G401 (cell line): Measurements from ENCODE around the gene ULK4. TPM values are rescaled to one million over a fixed set of nuclear protein-coding genes. Genes with fewer than 3 reads are reported as not detected.
"Not testable (repeated sequence)": the region's sequence is repeated elsewhere in the genome, so short reads cannot be mapped to it uniquely, and the experiment has no call there.

ENCODE experiments used
- DNase-seq: peaks from one replicate; pipeline ENCODE4 v3.0.0-alpha.2; 2015; ENCODE audit warnings: low spot score
- in situ Hi-C: cut with HindIII; loops from 2 replicates; pipeline ENCODE4 v1.10.0; 2016; ENCODE audit warnings: low sequenced_read_pairs, mixed read lengths
- total RNA-seq: library from RNA; depleted of rRNA; stranded (reverse); fragments of >200 nt; shearing (Covaris generic); gene quantifications from 2 replicates; pipeline ENCODE4 v1.2.3, GENCODE V29; 2014

ULK4 gene
- total RNA-seq, 1 experiment from 2014 or later = 25.4 TPM

DNA sequence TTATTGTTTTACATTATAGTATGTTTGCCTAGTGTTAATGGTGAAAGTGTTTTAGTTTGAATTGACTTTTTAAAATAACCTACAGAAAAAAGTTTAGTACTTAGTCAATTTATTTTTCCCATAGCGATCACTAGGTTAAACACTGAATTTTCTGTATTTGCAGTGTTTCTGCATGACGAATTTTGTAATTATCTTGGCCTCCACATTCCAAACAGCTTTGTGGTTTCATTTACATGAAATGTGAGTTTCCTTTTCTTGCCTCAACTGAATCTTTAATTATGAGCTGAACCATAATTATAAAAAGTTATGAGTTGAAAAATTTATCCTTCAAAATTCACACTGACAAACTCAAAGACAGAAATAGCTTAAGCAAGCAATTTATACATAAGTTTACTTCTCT lies 527.1 kb downstream of the ULK4 start:
- DNase-seq = no peak
- in situ Hi-C loops = no loop called here

GRCh38 chr3:41431386-41431785 lies 530.5 kb downstream of the ULK4 start:
- in situ Hi-C loops = no loop called here
- DNase-seq = no peak

DNA sequence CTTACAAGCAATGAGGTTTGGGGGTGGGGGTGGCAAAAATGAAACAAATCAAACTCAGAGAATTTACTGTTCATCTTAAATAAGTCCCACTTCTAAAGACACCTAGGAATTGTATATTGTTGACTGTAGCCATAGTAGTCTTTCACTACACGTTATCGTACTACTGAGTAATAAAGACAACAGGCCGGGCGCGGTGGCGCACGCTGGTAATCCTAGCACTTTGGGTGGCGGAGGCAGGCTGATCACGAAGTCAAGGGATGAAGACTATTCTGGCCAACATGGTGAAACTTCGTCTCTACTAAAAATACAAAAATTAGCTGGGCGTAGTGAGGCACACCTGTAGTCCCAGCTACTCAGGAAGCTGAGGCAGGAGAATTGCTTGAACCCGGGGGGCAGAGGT lies 531.0 kb downstream of the ULK4 start:
- DNase-seq = no peak
- in situ Hi-C loops = no loop called here

GRCh38 chr3:41430391-41430790 lies 531.5 kb downstream of the ULK4 start:
- no peak for DNase-seq
- in situ Hi-C loops = no loop called here

DNA sequence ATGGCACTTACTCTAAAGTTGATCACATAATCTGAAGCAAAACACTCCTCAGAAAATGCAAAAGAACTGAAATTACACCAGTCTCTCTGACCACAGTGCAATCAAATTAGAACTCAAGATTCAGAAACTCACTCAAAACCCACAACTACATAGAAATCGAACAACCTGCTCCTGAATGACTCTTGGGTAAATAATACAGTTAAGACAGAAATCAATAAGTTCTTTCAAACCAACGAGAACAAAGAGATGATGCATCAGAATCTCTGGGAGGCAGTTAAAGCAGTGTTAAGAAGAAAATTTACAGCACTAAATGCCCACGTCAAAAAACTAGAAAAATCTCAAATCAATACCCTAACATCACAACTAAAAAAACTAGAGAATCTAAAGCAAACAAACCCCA lies 535.4 kb downstream of the ULK4 start:
- DNase-seq = no peak
- in situ Hi-C loops = no loop called here

DNA sequence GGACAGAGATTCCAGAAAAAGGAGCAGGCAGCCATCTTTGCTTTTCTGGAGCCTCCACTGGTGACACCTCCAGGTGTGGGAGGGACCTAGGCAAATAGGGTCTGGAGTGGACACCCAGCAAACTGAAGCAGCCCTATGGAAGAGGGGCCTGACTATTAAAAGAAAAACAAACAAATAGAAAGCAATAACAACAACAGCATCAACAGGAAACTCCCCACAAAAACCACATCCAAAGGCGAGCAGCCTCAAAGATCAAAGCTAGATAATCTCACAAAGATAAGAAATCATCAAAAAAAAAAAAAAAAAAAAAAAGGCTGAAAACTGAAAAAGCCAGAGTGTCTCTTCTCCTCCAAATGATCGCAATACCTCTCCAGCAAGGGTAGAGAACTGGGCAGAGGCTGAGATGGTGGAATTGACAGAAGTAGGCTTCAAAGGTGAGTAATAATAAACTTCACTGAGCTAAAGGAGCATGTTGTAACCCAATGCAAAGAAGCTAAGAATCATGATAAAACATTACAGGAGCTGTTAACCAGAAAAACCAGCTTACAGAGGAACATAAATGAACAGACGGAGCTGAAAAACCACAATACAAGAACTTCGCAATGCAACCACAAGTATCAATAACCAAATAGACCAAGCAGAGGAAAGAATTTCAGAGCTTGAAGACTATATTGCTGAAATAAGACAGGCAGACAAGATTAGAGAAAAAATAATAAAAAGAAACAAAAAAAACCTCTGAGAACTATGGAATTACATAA lies 537.2 kb downstream of the ULK4 start:
- in situ Hi-C loops = no loop called here
- no peak for DNase-seq

GRCh38 chr3:41419809-41420208 lies 542.1 kb downstream of the ULK4 start:
- in situ Hi-C loops = no loop called here
- DNase-seq = no peak

GRCh38 chr3:41418961-41419691 lies 542.8 kb downstream of the ULK4 start:
- peak; percentile 60 for DNase-seq
- in situ Hi-C loops = no loop called here

- in situ Hi-C loops = no loop called here
- DNase-seq = no peak
Measured at GRCh38 chr3:41417574-41417973, 544.3 kb downstream of the ULK4 start.

- DNase-seq = no peak
- in situ Hi-C loops = no loop called here
Measured at GRCh38 chr3:41411065-41411464, 550.8 kb downstream of the ULK4 start.

DNA sequence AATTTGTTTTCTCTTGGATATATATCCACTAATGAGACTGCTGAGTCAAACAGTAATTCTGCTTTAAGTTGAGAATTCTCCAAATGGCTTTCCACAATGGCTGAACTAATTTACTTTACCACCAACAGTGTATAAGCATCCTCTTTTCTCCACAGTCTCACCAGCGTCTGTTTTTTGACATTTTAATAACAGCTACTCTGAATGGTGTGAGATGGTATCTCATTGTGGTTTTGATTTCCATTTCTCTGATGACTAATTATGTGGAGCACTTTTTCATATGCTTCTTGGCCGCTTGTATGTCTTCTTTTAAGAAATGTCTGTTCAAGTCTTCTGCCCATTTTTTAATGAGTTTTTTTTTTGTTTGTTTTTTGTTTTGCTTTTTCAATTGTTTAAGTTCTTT lies 556.4 kb downstream of the ULK4 start:
- no peak for DNase-seq
- in situ Hi-C loops = no loop called here

DNA sequence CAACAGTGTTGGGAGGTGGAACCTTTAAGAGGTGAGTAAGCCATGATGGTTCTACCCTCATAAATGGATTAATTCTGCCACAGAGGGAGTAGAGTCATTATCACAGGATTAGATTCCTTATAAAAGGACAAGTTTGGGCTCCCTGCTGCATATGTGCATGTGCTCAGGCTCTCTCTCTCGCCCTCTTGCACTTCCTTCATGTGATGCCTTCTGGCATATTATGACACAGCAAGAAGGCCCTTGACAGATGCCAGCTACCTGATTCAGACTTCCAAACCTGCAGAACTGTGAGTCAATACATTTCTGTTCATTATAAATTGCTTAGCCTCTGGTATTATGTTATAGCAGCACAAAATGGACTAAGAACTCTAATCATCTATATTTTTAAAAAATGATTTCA lies 557.3 kb downstream of the ULK4 start:
- in situ Hi-C loops = no loop called here

DNA sequence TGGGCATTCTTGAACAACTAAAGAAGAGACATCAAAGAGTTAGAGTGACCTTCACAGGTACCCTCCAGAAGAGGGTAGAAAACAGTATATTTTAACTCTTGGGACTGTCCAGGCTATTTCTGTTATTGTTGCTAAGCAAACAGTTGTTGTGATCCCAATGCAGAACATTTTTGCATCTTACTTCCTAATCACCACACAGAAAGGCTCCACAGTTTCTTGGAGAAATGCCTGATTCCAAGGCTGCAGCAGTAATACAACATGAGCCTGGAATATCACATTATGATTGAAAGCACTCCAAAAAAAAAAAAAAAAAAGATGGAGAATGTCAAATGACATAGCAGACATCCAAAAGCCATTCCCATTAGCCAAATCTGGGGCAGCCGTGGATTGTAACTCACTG lies 567.0 kb downstream of the ULK4 start:
- in situ Hi-C loops = no loop called here
- DNase-seq = no peak

More for the DNA sequence above, 557.3 kb downstream of the ULK4 start:
- DNase-seq = no peak

GRCh38 chr3:41370765-41371535 lies 591.0 kb downstream of the ULK4 start:
- not testable (repeated sequence) for DNase-seq

DNA sequence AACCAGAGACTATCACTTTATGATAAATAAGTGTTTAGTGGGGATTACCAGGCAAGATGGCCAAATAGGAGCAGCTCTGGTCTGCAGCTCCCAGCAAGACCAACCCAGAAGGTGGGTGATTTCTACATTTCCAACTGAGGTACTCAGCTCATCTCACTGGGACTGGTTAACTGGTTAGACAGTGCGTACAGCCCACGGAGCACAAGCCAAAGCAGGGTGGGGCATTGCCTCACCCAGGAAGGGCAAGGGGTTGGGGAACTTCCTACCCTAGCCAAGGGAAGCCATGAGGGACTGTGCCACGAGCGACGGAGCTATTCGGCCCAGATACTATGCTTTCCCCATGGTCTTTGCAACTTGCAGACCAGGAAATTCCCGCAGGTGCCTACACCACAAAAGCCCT lies 591.6 kb downstream of the ULK4 start:
- DNase-seq = no peak
- in situ Hi-C loops = no loop called here

More at GRCh38 chr3:41370765-41371535, 591.0 kb downstream of the ULK4 start:
- in situ Hi-C loops = not testable (repeated sequence)

- DNase-seq = no peak
- in situ Hi-C loops = no loop called here
Measured at GRCh38 chr3:41369838-41370237, 592.1 kb downstream of the ULK4 start.

DNA sequence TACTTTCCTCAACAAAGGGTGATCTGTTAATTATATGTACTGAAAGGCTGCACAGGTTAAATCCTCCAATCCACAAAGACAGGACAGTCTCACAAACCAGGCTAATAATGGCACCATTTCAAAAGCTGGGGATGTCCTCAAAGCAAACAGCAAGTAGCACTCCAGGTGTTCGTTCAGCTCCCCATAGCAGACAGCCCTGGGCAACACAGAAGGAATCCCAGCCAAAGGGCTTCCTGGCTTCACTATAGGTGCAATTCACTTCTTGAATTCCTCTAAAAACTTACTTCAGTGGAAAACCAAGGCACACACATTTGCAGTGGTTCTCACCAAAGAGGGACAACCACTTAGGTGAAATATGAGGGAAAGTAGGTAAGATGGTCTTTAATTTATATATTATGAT lies 595.9 kb downstream of the ULK4 start:
- in situ Hi-C loops = no loop called here
- DNase-seq = no peak

DNA sequence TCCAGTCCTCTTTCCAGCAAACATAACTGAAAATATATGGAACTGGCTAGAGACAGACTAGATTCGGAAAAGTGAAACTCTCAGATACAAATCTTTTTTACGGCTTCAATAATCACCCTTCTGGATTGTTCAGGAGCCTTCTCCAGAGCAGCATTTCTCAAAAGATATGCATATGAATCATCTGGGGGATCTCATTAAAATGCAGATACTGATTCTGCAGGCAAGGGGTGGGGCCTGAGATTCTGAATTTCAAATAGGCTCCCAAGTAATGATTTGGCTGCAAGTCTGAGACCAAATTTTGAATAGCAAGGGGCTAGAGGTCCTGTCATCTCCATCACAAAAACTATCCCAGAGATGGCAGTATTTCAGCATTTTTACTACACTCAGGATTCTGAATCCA lies 597.2 kb downstream of the ULK4 start:
- in situ Hi-C loops = no loop called here

DNA sequence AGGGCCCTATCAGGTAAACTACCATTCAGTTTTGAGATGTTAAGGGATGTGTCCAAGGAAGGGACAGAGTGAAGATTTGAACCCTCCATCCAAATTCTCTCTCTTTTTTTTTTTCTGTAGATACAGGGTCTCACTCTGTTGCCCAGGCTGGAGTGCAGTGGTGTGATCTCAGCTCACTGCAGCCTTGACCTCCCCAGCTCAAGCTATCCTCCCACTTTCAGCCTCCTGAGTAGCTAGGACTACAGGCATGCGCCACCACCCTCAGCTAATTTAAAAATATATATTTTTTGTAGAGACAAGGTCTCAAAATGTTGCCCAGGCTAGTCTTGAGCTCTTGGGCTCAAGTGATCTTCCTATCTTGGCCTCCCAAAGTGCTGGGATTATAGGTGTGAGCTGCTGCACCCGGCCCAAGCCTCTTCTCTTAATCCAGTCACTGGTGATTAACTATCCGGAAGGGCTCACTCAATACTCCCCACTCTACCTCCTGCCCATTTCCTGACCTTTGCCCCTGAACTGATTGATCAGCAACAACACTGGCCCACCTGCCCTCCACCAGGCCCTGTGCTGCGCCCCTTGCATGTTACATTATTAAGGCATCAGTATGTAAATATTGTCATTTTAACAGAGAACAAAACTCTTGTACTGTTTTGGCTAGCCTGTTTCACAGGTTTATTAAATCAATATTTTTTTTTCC lies 597.9 kb downstream of the ULK4 start:
- in situ Hi-C loops = no loop called here
- no peak for DNase-seq

More for the DNA sequence above, 597.2 kb downstream of the ULK4 start:
- peak; percentile 6 for DNase-seq
